ENCODE results near the gene KMT2D.

GRCh38 chr12:49105504-49106084 is 45.0 kb upstream of the KMT2D start:
- TF ChIP-seq CTCF (IDR thresholded peaks at IDR 0.05): no peak
- no peak for TF ChIP-seq POLR2A (IDR thresholded peaks at IDR 0.05)
